ENCODE data around the gene KISS1R. TPM values are rescaled to one million over a fixed set of nuclear protein-coding genes. Genes with fewer than 3 reads are reported as not detected.

Gene KISS1R
- total RNA-seq, 2 donors from 2014 or later: not detected

DNA sequence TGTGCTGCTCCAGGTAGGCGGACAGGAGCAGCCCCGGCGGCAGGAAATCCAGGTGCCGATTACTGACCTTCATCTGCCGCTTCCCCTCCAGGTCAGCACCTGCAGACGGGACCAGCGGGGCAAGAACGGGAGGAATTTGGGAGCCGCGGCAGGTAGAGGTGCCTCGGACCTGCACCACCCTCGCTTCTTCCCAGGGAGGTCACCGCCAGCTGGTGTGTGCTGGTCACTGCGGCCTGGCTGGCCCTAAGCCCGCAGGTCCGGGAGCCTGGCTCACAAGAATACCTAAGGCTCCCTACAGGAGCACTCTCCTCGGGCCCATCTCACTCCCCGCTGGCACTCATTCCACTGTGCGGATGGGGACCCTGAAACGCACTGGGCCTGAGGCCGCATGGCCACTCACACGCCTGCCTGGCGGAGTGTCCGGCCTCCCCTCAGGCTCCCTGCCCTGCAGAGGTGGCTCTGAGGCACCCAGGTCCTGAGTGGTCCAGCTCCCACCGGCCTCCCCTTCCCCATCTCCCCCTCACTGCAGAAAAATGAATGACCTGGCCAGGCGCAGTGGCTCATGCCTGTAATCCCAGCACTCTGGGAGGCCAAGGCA lies 19.6 kb upstream of the KISS1R start:
- Histone ChIP-seq H3K9me3 (no peaks in the 10 kb centered on the region), H3K4me1 (replicated peaks) (no peaks in the 10 kb centered on the region), H3K4me3 (no peak overlapping the region), H3K27me3 (replicated peaks; ENCODE audit: insufficient read depth) (no peaks in the 10 kb centered on the region), H3K27ac (no peak overlapping the region), H3K36me3 (peaks cover 0 to 6% of the 10 kb centered on the region in 2 donors)
- DNase-seq (ENCODE audit: low spot score): no peak
- intact Hi-C loops (cut with DNase I): no loop called here
- WGBS: 85% methylated on average over 26 of the region's 26 CpGs
- TF ChIP-seq, protein P1, sequence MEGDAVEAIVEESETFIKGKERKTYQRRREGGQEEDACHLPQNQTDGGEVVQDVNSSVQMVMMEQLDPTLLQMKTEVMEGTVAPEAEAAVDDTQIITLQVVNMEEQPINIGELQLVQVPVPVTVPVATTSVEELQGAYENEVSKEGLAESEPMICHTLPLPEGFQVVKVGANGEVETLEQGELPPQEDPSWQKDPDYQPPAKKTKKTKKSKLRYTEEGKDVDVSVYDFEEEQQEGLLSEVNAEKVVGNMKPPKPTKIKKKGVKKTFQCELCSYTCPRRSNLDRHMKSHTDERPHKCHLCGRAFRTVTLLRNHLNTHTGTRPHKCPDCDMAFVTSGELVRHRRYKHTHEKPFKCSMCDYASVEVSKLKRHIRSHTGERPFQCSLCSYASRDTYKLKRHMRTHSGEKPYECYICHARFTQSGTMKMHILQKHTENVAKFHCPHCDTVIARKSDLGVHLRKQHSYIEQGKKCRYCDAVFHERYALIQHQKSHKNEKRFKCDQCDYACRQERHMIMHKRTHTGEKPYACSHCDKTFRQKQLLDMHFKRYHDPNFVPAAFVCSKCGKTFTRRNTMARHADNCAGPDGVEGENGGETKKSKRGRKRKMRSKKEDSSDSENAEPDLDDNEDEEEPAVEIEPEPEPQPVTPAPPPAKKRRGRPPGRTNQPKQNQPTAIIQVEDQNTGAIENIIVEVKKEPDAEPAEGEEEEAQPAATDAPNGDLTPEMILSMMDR (IDR thresholded peaks at IDR 0.05): no peak
- TF ChIP-seq POLR2A (IDR thresholded peaks at IDR 0.05): no peak
- no peak for TF ChIP-seq POLR2AphosphoS5 (IDR thresholded peaks at IDR 0.05)

DNA sequence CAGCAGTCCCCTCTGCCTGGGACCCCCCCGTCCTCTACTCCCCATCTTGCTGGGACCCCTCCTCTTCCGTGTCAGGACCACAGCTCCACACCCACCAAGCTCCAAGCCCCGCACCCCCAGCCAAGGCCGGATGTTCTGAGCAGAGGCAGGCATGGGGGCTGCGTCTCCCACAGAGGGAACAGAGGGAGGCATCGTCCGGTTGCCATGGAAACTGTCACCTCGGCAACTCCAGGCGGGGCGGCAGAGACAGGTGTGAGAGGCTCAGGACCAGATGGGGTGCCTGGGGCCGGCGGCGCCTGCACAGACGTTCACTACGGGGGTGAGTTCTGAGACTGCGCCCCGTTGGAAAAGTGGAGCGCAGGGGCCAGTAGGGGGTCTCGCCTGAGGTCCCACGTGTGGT lies 18.5 kb upstream of the KISS1R start:
- Histone ChIP-seq H3K4me1 (replicated peaks) (no peaks in the 10 kb centered on the region), H3K27me3 (replicated peaks; ENCODE audit: insufficient read depth) (no peaks in the 10 kb centered on the region), H3K36me3 (peaks cover 0 to 6% of the 10 kb centered on the region in 2 donors), H3K27ac (no peak overlapping the region), H3K4me3 (no peak overlapping the region), H3K9me3 (no peaks in the 10 kb centered on the region)
- TF ChIP-seq POLR2A (IDR thresholded peaks at IDR 0.05) (no peak), POLR2AphosphoS5 (IDR thresholded peaks at IDR 0.05) (no peak)
- TF ChIP-seq, protein P1 (IDR thresholded peaks at IDR 0.05): no peak
- WGBS: 79% methylated on average over 20 of the region's 20 CpGs
- intact Hi-C loops (cut with DNase I): no loop called here
- DNase-seq (ENCODE audit: low spot score): no peak

DNA sequence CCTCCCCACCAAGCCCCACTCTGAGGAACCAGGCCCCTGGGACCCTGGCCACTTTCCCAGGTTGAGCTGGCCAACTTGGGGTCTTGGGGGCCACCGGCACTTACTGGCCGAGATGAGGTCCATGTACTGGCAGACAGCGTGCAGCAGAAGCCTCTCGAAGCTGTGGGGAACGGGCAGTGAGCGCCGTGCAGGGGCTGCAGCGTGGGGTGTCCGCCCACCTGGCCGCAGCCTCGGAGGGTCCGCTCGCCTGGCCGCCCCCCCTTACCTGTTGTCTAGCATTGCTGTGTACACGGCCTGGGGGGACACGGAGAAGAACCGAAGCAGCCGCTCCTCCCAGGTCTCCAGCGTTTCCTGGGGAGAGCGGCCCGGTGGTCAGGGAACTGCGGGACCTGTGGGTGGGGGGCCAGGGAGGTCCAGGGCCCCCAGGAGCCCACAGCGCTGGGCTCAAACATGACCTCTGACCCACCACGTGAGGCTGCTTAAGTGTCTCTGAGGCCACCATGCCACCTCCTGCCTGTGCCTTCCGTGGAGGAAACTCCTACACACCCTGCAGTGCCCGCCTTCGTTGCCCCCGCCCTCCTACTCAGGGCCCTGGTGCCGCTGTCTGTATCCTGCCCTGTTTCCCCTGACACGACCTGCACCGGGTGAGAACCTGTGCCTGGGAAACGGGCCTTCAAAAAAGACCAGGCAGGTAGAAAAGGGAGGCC lies 17.6 kb upstream of the KISS1R start:
- DNase-seq (ENCODE audit: low spot score): no peak
- Histone ChIP-seq H3K9me3 (no peaks in the 10 kb centered on the region), H3K4me1 (replicated peaks) (no peaks in the 10 kb centered on the region), H3K36me3 (peaks cover 0 to 6% of the 10 kb centered on the region in 2 donors), H3K27ac (no peak overlapping the region), H3K27me3 (replicated peaks; ENCODE audit: insufficient read depth) (no peaks in the 10 kb centered on the region), H3K4me3 (no peak overlapping the region)
- TF ChIP-seq, protein P1 (IDR thresholded peaks at IDR 0.05): no peak
- TF ChIP-seq POLR2A (IDR thresholded peaks at IDR 0.05) (no peak), POLR2AphosphoS5 (IDR thresholded peaks at IDR 0.05) (no peak)
- intact Hi-C loops (cut with DNase I): no loop called here
- 89% methylated on average over 31 of the region's 32 CpGs for WGBS

DNA sequence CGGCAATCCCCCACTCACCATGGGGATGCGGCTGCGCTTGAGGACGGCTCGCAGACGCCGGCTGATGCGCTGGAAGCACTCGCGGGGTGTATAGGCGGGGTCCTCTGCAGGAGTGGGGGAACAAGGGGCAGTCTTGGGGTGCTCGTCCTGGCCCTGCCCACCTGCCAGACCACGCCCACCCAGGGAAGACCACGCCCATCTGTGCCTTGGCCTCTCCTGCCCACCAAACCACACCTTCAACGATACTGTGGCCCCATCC lies 17.2 kb upstream of the KISS1R start:
- TF ChIP-seq POLR2AphosphoS5 (IDR thresholded peaks at IDR 0.05) (no peak), POLR2A (IDR thresholded peaks at IDR 0.05) (no peak)
- TF ChIP-seq, protein P1 (IDR thresholded peaks at IDR 0.05): no peak
- WGBS: 88% methylated on average over 15 of the region's 15 CpGs
- intact Hi-C loops (cut with DNase I): no loop called here
- Histone ChIP-seq H3K27ac (no peak overlapping the region), H3K9me3 (no peaks in the 10 kb centered on the region), H3K36me3 (peaks cover 0 to 6% of the 10 kb centered on the region in 2 donors), H3K4me3 (no peak overlapping the region), H3K27me3 (replicated peaks; ENCODE audit: insufficient read depth) (no peaks in the 10 kb centered on the region), H3K4me1 (replicated peaks) (no peaks in the 10 kb centered on the region)
- no peak for DNase-seq (ENCODE audit: low spot score)
